Endothelial cell of umbilical vein (primary cell): ENCODE measurements around the gene BMP2. TPM values are rescaled to one million over a fixed set of nuclear protein-coding genes. Genes with fewer than 3 reads are reported as not detected.

Experiments used
- BruUV-seq: library from RNA; stranded (reverse); fragments of 400-500 nt; replicated peaks from 2 replicates; lab custom pipeline; 2021; lab: Mats Ljungman, UMichigan
- CTCF ChIA-PET: fragments of 300-600, 350-600 bp; sonication (Branson Sonifier 250); formaldehyde crosslinking; loops from one replicate; lab custom pipeline; 2021; ENCODE audit warnings: antibody characterized with exemption, inconsistent platforms; lab: Charles Lee
- POLR2A ChIA-PET: fragments of 300-600, 350-600 bp; sonication (Branson Sonifier 250); formaldehyde crosslinking; loops from one replicate; lab custom pipeline; 2021; ENCODE audit warnings: antibody characterized with exemption, inconsistent platforms; lab: Charles Lee
- DNase-seq: peaks from one replicate; pipeline ENCODE4 v3.0.0-alpha.2; 2011; ENCODE audit warnings: low read depth, low spot score
- FAIRE-seq: peaks from 2 replicates; lab custom pipeline; 2011; peaks lifted over from hg19 to GRCh38; lab: Jason Lieb, UNC
- H2AFZ ChIP-seq: 2 replicates; pipeline ENCODE4 v1.6.0; 2012; ENCODE audit warnings: low read depth, low read length, control low read depth, inconsistent platforms
- H3K27ac ChIP-seq: 2 replicates; pipeline ENCODE4 v1.5.1; 2011; ENCODE audit warnings: low read depth, mild to moderate bottlenecking, control low read depth, low read length, moderate library complexity; ENCODE audit not compliant: insufficient read depth
- H3K27me3 ChIP-seq, 2 experiments: 2 replicates each; pipeline versions ENCODE4 v1.6.0 to v1.6.1; 2011; ENCODE audit warnings: low read length in 2 of 2, mixed read lengths in 1 of 2; ENCODE audit not compliant: control insufficient read depth in 2 of 2, insufficient read depth in 2 of 2
- H3K36me3 ChIP-seq, 2 experiments: 2 replicates in 1 of 2; 3 replicates in 1 of 2; pipeline ENCODE4 v1.5.1; 2011; ENCODE audit warnings: low read length in 2 of 2, mild to moderate bottlenecking in 1 of 2, moderate library complexity in 1 of 2; ENCODE audit not compliant: control insufficient read depth in 2 of 2, insufficient read depth in 2 of 2; ENCODE audit errors: extremely low read depth in 1 of 2
- H3K4me1 ChIP-seq: 3 replicates; pipeline ENCODE4 v1.5.1; 2011; ENCODE audit warnings: mild to moderate bottlenecking, low read length; ENCODE audit not compliant: control insufficient read depth, insufficient read depth; ENCODE audit errors: extremely low read depth
- H3K4me2 ChIP-seq: 2 replicates; pipeline ENCODE4 v1.6.1; 2011; ENCODE audit warnings: low read length, control low read depth, mixed read lengths; ENCODE audit not compliant: insufficient read depth
- H3K4me3 ChIP-seq, 3 experiments: fragments of 200-600 bp in 1 of 3; sonication (generic), shearing (Covaris generic) in 1 of 3; replicated peaks in 1 of 3; 2 replicates each; pipeline ENCODE4 v1.5.1; 2011 to 2016; ENCODE audit warnings: control low read depth in 3 of 3, low read length in 3 of 3, mild to moderate bottlenecking in 2 of 3, inconsistent platforms in 1 of 3, low read depth in 1 of 3, moderate library complexity in 1 of 3; ENCODE audit not compliant: insufficient read depth in 1 of 3
- H3K79me2 ChIP-seq: 2 replicates; pipeline ENCODE4 v1.6.0; 2012; ENCODE audit warnings: low read length, inconsistent platforms; ENCODE audit not compliant: control insufficient read depth, insufficient read depth
- H3K9ac ChIP-seq: replicated peaks from 2 replicates; pipeline ENCODE3; 2011; ENCODE audit warnings: low read length, control low read depth; ENCODE audit not compliant: insufficient read depth; ENCODE audit errors: extremely low read depth
- H3K9me1 ChIP-seq: replicated peaks from 3 replicates; pipeline ENCODE4 v1.6.0; 2011; ENCODE audit warnings: mild to moderate bottlenecking, low read length; ENCODE audit not compliant: control insufficient read depth, insufficient read depth; ENCODE audit errors: extremely low read depth
- H3K9me3 ChIP-seq: replicated peaks from 2 replicates; pipeline ENCODE4 v1.5.1; 2012; ENCODE audit warnings: low read length, inconsistent platforms; ENCODE audit not compliant: control insufficient read depth, insufficient read depth
- H4K20me1 ChIP-seq: replicated peaks from 2 replicates; pipeline ENCODE3; 2011; ENCODE audit warnings: mild to moderate bottlenecking, low read length; ENCODE audit not compliant: control insufficient read depth, insufficient read depth; ENCODE audit errors: extremely low read depth
- EZH2 ChIP-seq: IDR thresholded peaks from 2 replicates; pipeline ENCODE4 v1.6.1; 2012; ENCODE audit warnings: borderline replicate concordance, low read depth, mild to moderate bottlenecking, moderate library complexity, low read length, inconsistent platforms; ENCODE audit not compliant: severe bottlenecking
- FOS ChIP-seq: IDR thresholded peaks from 2 replicates; pipeline ENCODE4 v1.6.1; 2011; ENCODE audit warnings: mild to moderate bottlenecking, low read length, moderate library complexity, borderline replicate concordance; ENCODE audit not compliant: insufficient read depth
- GATA2 ChIP-seq: IDR thresholded peaks from 2 replicates; pipeline ENCODE4 v1.7.0; 2011; ENCODE audit warnings: low read depth, mild to moderate bottlenecking, moderate library complexity, mixed read lengths, low read length; ENCODE audit not compliant: insufficient read length, insufficient read depth
- JUN ChIP-seq: IDR thresholded peaks from 2 replicates; pipeline ENCODE4 v1.6.1; 2011; ENCODE audit warnings: borderline replicate concordance, low read depth; ENCODE audit not compliant: insufficient read length, insufficient read depth
- MYC ChIP-seq: IDR thresholded peaks from one replicate; pipeline ENCODE4 v1.6.1; 2011; ENCODE audit warnings: mild to moderate bottlenecking, low read depth, low read length
- POLR2A ChIP-seq: IDR thresholded peaks from 2 replicates; pipeline ENCODE4 v1.6.1; 2012; ENCODE audit warnings: low read depth, mild to moderate bottlenecking, control low read depth, low read length
- POLR2AphosphoS5 ChIP-seq: IDR thresholded peaks from 2 replicates; pipeline ENCODE4 v1.6.1; 2012; ENCODE audit warnings: low read depth, mild to moderate bottlenecking, control low read depth, low read length, moderate library complexity; ENCODE audit not compliant: insufficient read depth
- dilution Hi-C: fragments of 300-500 bp; cut with MboI; formaldehyde crosslinking; loops from one replicate; pipeline ENCODE4 v1.15.0; 2019; ENCODE audit warnings: low sequenced_read_pairs; ENCODE audit not compliant: extremely low pct_ligation_motif_present
- intact Hi-C: fragments of 100-400 bp; cut with micrococcal nuclease; formaldehyde crosslinking; loops from one replicate; pipeline ENCODE4 v1.10.0; 2022
- polyA plus RNA-seq, 4 experiments: library from polyadenylated mRNA; depleted of rRNA in 3 of 4; stranded (reverse) in 3 of 4; unstranded in 1 of 4; fragments of >200 nt; gene quantifications; 2 replicates each; pipeline versions ENCODE4 v1.2.1 to v1.2.3, GENCODE V29; 2011 to 2012; ENCODE audit warnings: missing spikeins in 1 of 4
- total RNA-seq: library from RNA; stranded (reverse); gene quantifications from 2 replicates; pipeline ENCODE4 v1.2.3, GENCODE V29; 2021
- TF ChIP-seq, protein P1 (sequence below), 2 donors: IDR thresholded peaks; 1 replicate in 1 of 2; 2 replicates in 1 of 2; pipeline ENCODE4 v1.5.1; 2011; ENCODE audit warnings: low read length in 2 of 2, mild to moderate bottlenecking in 2 of 2, moderate library complexity in 2 of 2, control low read depth in 1 of 2, inconsistent platforms in 1 of 2, low read depth in 1 of 2; ENCODE audit not compliant: insufficient read depth in 1 of 2; ENCODE audit errors: extremely low read depth in 1 of 2
- TF ChIP-seq, protein P2 (sequence below): IDR thresholded peaks from 2 replicates; pipeline ENCODE4 v1.6.1; 2011; ENCODE audit not compliant: insufficient read depth, insufficient read length

The BMP2 gene
- total and polyA plus RNA-seq, 2 donors (not counting 3 experiments of a cell fraction or from before 2014, with no cell fraction given): 7.1 to 15.7 TPM

DNA sequence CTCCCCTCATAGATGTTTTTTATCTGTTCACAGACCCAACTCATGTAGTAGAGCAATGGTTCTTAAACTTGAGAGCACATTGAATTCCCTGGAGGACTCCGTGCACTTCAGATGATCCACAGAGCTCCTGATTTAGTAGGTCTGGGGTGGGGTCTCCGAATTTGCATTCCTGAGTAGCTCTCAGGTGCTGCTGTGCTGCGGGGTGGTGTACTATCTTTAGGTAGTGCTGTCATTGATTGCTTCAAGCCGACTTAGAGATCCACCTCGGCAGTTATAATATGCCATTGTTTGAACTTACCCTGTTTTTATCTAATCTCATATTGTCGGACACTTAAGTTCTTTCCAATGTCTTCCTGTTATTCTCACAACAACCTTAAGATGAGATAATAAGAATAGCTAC, 45.0 kb downstream of the BMP2 start:
- CTCF ChIA-PET: interaction anchor here (0.6 kb wide), 1 partner anchor 682 kb away, joined by 3 read pairs; no protein-coding TSS in a partner anchor
- H3K9ac ChIP-seq: no peak overlapping the region
- H3K4me1 ChIP-seq: no peaks in the 10 kb centered on the region
- no peak overlapping the region for H2AFZ ChIP-seq
- dilution Hi-C loops: no loop called here
- no peaks in the 10 kb centered on the region for H3K27me3 ChIP-seq
- H4K20me1 ChIP-seq: no peaks in the 10 kb centered on the region
- no peaks in the 10 kb centered on the region for H3K79me2 ChIP-seq
- no peak overlapping the region for H3K4me2 ChIP-seq
- TF ChIP-seq POLR2A (no peak), POLR2AphosphoS5 (no peak), FOS (no peak), GATA2 (no peak), MYC (no peak), EZH2 (no peak), JUN (no peak)
- TF ChIP-seq, protein P1, sequence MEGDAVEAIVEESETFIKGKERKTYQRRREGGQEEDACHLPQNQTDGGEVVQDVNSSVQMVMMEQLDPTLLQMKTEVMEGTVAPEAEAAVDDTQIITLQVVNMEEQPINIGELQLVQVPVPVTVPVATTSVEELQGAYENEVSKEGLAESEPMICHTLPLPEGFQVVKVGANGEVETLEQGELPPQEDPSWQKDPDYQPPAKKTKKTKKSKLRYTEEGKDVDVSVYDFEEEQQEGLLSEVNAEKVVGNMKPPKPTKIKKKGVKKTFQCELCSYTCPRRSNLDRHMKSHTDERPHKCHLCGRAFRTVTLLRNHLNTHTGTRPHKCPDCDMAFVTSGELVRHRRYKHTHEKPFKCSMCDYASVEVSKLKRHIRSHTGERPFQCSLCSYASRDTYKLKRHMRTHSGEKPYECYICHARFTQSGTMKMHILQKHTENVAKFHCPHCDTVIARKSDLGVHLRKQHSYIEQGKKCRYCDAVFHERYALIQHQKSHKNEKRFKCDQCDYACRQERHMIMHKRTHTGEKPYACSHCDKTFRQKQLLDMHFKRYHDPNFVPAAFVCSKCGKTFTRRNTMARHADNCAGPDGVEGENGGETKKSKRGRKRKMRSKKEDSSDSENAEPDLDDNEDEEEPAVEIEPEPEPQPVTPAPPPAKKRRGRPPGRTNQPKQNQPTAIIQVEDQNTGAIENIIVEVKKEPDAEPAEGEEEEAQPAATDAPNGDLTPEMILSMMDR (IDR thresholded peaks at IDR 0.05; ENCODE audit: extremely low read depth in 1 of 2, insufficient read depth in 1 of 2, low read depth in 1 of 2, low read length in 2 of 2): no peak
- TF ChIP-seq, protein P2, sequence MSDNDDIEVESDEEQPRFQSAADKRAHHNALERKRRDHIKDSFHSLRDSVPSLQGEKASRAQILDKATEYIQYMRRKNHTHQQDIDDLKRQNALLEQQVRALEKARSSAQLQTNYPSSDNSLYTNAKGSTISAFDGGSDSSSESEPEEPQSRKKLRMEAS: no peak
- H3K4me3 ChIP-seq: no peak overlapping the region
- no peak for FAIRE-seq
- intact Hi-C loops: no loop called here
- no peaks in the 10 kb centered on the region for H3K9me1 ChIP-seq
- POLR2A ChIA-PET: no interaction called here
- no TSS peak for BruUV-seq
- H3K36me3 ChIP-seq: no peaks in the 10 kb centered on the region
- H3K9me3 ChIP-seq: no peaks in the 10 kb centered on the region
- no peak overlapping the region for H3K27ac ChIP-seq
- DNase-seq: no peak
